CD14-positive monocyte (primary cell): ENCODE measurements around the gene ZNF594. TPM values are rescaled to one million over a fixed set of nuclear protein-coding genes. Genes with fewer than 3 reads are reported as not detected.
"Not testable (repeated sequence)": the region's sequence is repeated elsewhere in the genome, so short reads cannot be mapped to it uniquely, and the experiment has no call there.

Experiments used
- DNase-seq, 3 donors: peaks; one replicate each; pipeline ENCODE4 v3.0.0-alpha.2; 2011 to 2022
- H2AFZ ChIP-seq: 2 replicates; pipeline ENCODE4 v1.6.0; 2012; ENCODE audit warnings: mild to moderate bottlenecking, low read depth, low read length, inconsistent platforms; ENCODE audit not compliant: insufficient read depth, poor library complexity, severe bottlenecking
- H3K27ac ChIP-seq, 2 donors: 1 replicate in 1 of 2; 2 replicates in 1 of 2; pipeline ENCODE4 v1.5.1; 2012 to 2013; ENCODE audit warnings: low read length in 2 of 2, control low read depth in 1 of 2, inconsistent platforms in 1 of 2, low read depth in 1 of 2, mild to moderate bottlenecking in 1 of 2
- H3K27me3 ChIP-seq, 2 donors: one replicate each; pipeline versions ENCODE4 v1.6.0 to v1.6.1; 2011 to 2013; ENCODE audit warnings: low read length in 2 of 2; ENCODE audit not compliant: control insufficient read depth in 2 of 2, insufficient read depth in 2 of 2
- H3K36me3 ChIP-seq, 2 donors: replicated peaks in 1 of 2; 1 replicate in 1 of 2; 2 replicates in 1 of 2; pipeline versions ENCODE4 v1.5.1 to v1.6.1; 2012 to 2013; ENCODE audit warnings: low read length in 2 of 2, control low read depth in 1 of 2, inconsistent platforms in 1 of 2, mild to moderate bottlenecking in 1 of 2; ENCODE audit not compliant: insufficient read depth in 2 of 2, control insufficient read depth in 1 of 2
- H3K4me1 ChIP-seq, 2 donors: 1 replicate in 1 of 2; 2 replicates in 1 of 2; pipeline versions ENCODE4 v1.5.1 to v1.6.1; 2012 to 2013; ENCODE audit warnings: low read length in 2 of 2, control low read depth in 1 of 2, inconsistent platforms in 1 of 2, mild to moderate bottlenecking in 1 of 2, moderate library complexity in 1 of 2; ENCODE audit not compliant: insufficient read depth in 2 of 2, control insufficient read depth in 1 of 2
- H3K4me2 ChIP-seq: replicated peaks from 2 replicates; pipeline ENCODE3; 2012; ENCODE audit warnings: low read length, moderate library complexity, mild to moderate bottlenecking; ENCODE audit not compliant: poor library complexity, severe bottlenecking; ENCODE audit errors: extremely low read depth
- H3K4me3 ChIP-seq, 3 experiments: fragments of 200-600 bp in 1 of 3; sonication (generic) in 1 of 3; replicated peaks in 1 of 3; 1 replicate in 2 of 3; 2 replicates in 1 of 3; pipeline ENCODE4 v1.5.1; 2011 to 2013; ENCODE audit warnings: low read length in 3 of 3, mild to moderate bottlenecking in 3 of 3, control low read depth in 2 of 3, low read depth in 2 of 3, inconsistent platforms in 1 of 3, moderate library complexity in 1 of 3
- H3K79me2 ChIP-seq: 2 replicates; pipeline ENCODE4 v1.6.0; 2012; ENCODE audit warnings: mild to moderate bottlenecking, control low read depth, inconsistent platforms, low read length, moderate library complexity; ENCODE audit not compliant: insufficient read depth
- H3K9ac ChIP-seq: 2 replicates; pipeline ENCODE4 v1.6.0; 2017; ENCODE audit warnings: low read length, mild to moderate bottlenecking; ENCODE audit not compliant: insufficient read depth, poor library complexity, severe bottlenecking
- H3K9me3 ChIP-seq, 2 donors: replicated peaks in 1 of 2; 1 replicate in 1 of 2; 2 replicates in 1 of 2; pipeline versions ENCODE4 v1.5.1 to v1.6.1; 2012 to 2013; ENCODE audit warnings: low read length in 2 of 2, control low read depth in 1 of 2; ENCODE audit not compliant: control insufficient read depth in 1 of 2, insufficient read depth in 1 of 2
- H4K20me1 ChIP-seq: 2 replicates; pipeline ENCODE4 v1.6.0; 2012; ENCODE audit warnings: mild to moderate bottlenecking, low read length, control low read depth, moderate library complexity; ENCODE audit not compliant: insufficient read depth
- H3K27ac Mint-ChIP-seq, 7 donors: one replicate each; pipeline ENCODE4 v1.8.0; 2020; ENCODE audit warnings: mild to moderate bottlenecking in 7 of 7, mixed read lengths in 7 of 7, moderate library complexity in 6 of 7, inconsistent platforms in 2 of 7
- H3K27me3 Mint-ChIP-seq, 3 donors: one replicate each; pipeline ENCODE4 v1.8.0; 2021 to 2022; ENCODE audit warnings: low read depth in 3 of 3, mild to moderate bottlenecking in 3 of 3, mixed read lengths in 3 of 3, moderate library complexity in 3 of 3, inconsistent platforms in 1 of 3
- H3K36me3 Mint-ChIP-seq, 2 donors: one replicate each; pipeline ENCODE4 v1.8.0; 2020; ENCODE audit warnings: mixed read lengths in 2 of 2, inconsistent platforms in 1 of 2, mild to moderate bottlenecking in 1 of 2
- H3K4me1 Mint-ChIP-seq: one replicate; pipeline ENCODE4 v1.8.0; 2020; ENCODE audit warnings: mild to moderate bottlenecking, mixed read lengths
- H3K4me3 Mint-ChIP-seq, 2 donors: one replicate each; pipeline ENCODE4 v1.8.0; 2020; ENCODE audit warnings: mild to moderate bottlenecking in 2 of 2, mixed read lengths in 2 of 2, moderate library complexity in 1 of 2
- H3K9me3 Mint-ChIP-seq, 7 donors: one replicate each; pipeline ENCODE4 v1.8.0; 2020 to 2022; ENCODE audit warnings: mixed read lengths in 7 of 7, mild to moderate bottlenecking in 6 of 7, moderate library complexity in 6 of 7, inconsistent platforms in 2 of 7
- CTCF ChIP-seq: fragments of 200-600 bp; IDR thresholded peaks from one replicate; pipeline ENCODE4 v1.8.0; 2022; ENCODE audit warnings: antibody characterized with exemption, mild to moderate bottlenecking
- WGBS: methylation state at CpG from one replicate; pipeline ENCODE4 v1.1.5; 2013; ENCODE audit warnings: missing lambda C conversion rate; ENCODE audit not compliant: insufficient coverage; 5-methylcytosine and 5-hydroxymethylcytosine counted together
- intact Hi-C, 2 donors: fragments of 100-400 bp; cut with micrococcal nuclease; formaldehyde crosslinking; loops; one replicate each; pipeline versions ENCODE4 v1.15.0 to v1.15.1; 2023
- polyA plus RNA-seq, 3 donors: library from polyadenylated mRNA; depleted of rRNA in 1 of 3; unstranded in 2 of 3; stranded (reverse) in 1 of 3; fragments of 300-500 nt in 2 of 3; fragments of >200 nt in 1 of 3; fragmentation: Illumina TruSeq in 2 of 3; gene quantifications; 1 replicate in 2 of 3; 2 replicates in 1 of 3; pipeline ENCODE4 v1.2.3, GENCODE V29; 2012 to 2021

Gene ZNF594
- polyA plus RNA-seq, 3 donors: 0.34 to 1.0 TPM; not detected in 1

DNA sequence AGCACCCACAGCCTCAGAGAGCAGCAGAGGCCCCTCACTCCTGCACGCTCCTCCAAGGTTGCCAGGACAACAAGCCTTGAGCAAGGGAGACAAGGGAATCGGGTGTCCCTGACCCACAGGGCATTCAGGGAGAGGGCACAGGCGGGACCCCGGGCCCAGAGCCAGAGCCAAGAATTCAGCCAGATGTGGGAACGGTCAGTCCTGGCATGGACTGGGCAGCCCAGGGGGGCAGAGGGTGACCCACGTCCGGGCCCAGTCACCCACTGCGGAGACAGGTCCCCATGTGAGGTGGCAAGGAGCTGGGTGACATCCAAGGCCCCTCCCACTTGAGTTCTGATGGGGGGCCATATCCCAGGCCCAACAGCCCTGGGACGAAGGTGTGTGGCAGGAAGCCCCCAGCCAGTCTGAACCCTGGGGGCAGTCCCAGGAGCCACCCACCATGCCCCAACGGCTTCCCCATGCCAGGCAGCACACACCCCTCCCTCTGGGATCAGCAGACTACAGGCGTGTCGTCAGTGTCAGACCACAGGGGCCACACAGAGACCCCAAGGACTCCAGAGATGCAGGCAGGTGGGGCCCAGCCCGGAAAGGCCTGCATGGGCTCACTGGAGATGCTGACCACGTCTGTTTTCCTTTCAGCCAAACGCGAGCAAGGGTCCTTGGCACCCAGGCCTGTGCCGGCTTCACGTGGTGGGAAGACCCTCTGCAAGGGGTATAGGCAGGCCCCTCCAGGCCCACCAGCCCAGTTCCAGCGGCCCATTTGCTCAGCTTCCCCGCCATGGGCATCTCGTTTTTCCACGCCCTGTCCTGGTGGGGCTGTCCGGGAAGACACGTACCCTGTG is 52.8 kb downstream of the ZNF594 start:
- WGBS: 94% methylated on average over 20 of the region's 24 CpGs
- Histone ChIP-seq H3K27ac (no peak overlapping the region), H3K4me1 (no peaks in the 10 kb centered on the region), H3K79me2 (no peaks in the 10 kb centered on the region), H3K4me3 (no peak overlapping the region), H3K9ac (no peak overlapping the region), H4K20me1 (no peaks in the 10 kb centered on the region), H3K4me2 (no peak overlapping the region), H3K9me3 (no peaks in the 10 kb centered on the region), H2AFZ (no peak overlapping the region), H3K36me3 (no peaks in the 10 kb centered on the region), H3K27me3 (no peaks in the 10 kb centered on the region)
- no peak for DNase-seq
- no peak overlapping the region for H3K4me3 Mint-ChIP-seq
- no peak for TF ChIP-seq CTCF
- H3K9me3 Mint-ChIP-seq: no peaks in the 10 kb centered on the region
- H3K27me3 Mint-ChIP-seq: peaks cover 2 to 3% (median 2%) of the 10 kb centered on the region in 3 donors
- H3K27ac Mint-ChIP-seq: peak overlapping the region in 1 of 7 donors; percentile 50
- H3K4me1 Mint-ChIP-seq: peaks cover 7% of the 10 kb centered on the region
- intact Hi-C loops: no loop called here
- H3K36me3 Mint-ChIP-seq: no peaks in the 10 kb centered on the region

- intact Hi-C loops, DNase-seq, H3K4me3 ChIP-seq, H3K36me3 Mint-ChIP-seq, H3K36me3 ChIP-seq, H3K9ac ChIP-seq, H3K27ac Mint-ChIP-seq, H3K27ac ChIP-seq, H3K27me3 ChIP-seq, H3K9me3 Mint-ChIP-seq, H3K79me2 ChIP-seq, H2AFZ ChIP-seq, H3K9me3 ChIP-seq, H3K27me3 Mint-ChIP-seq, H3K4me1 ChIP-seq, H3K4me1 Mint-ChIP-seq, H3K4me2 ChIP-seq, H3K4me3 Mint-ChIP-seq, H4K20me1 ChIP-seq: not testable (repeated sequence)
- whole genome bisulfite sequencing: 93% methylated on average over 5 of the region's 9 CpGs
Observed at GRCh38 chr17:5138198-5138544, 53.5 kb downstream of the ZNF594 start.

DNA sequence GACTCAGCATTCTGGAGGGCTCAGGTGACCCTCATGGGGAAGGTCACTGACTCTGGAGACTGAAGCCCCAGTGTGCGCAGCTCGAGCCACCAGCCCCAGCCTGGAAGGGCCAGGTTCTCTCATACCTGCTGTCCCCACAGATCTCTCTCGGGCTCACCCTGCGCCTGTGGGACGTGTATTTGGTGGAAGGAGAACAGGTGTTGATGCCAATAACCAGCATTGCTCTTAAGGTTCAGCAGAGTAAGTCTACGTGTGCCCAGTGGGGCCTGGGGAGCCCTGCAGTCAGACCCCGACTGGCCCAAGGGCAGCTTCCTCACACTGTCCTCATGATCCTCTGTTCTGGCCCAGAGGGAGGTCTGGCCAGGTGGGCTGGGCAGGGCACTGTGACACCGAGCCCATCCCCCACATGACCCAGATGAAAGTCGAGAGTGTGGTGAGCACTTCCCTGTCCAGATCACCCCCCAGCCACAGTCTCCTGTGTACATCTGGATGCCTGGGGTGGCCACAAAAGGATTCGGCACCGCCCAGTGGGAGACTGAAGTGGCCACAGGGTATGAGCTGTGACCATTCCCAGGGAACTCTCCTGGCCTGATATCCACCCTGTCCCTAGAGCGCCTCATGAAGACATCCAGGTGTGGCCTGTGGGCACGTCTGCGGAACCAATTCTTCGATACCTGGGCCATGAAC is 54.0 kb downstream of the ZNF594 start:
- H3K79me2 ChIP-seq, H3K27ac Mint-ChIP-seq, intact Hi-C loops, H3K36me3 ChIP-seq, H3K27me3 Mint-ChIP-seq, H2AFZ ChIP-seq, H3K4me2 ChIP-seq, H3K27me3 ChIP-seq, H4K20me1 ChIP-seq, H3K27ac ChIP-seq, DNase-seq, H3K9me3 ChIP-seq, H3K4me3 Mint-ChIP-seq, H3K9me3 Mint-ChIP-seq, H3K36me3 Mint-ChIP-seq, H3K4me1 ChIP-seq, H3K9ac ChIP-seq, H3K4me3 ChIP-seq, H3K4me1 Mint-ChIP-seq: not testable (repeated sequence)
- WGBS: 93% methylated on average over 13 of the region's 15 CpGs
